Stomach smooth muscle (tissue), 2 donors: Measurements from ENCODE around the gene POLA1.
A peak's percentile ranks its signal among the peaks of the same experiment; 100 is the strongest.

ENCODE experiments used
- H3K27ac ChIP-seq: one replicate; pipeline ENCODE4 v1.7.0; 2013; ENCODE audit warnings: mild to moderate bottlenecking, low read length, inconsistent platforms
- H3K27me3 ChIP-seq, 2 donors: one replicate each; pipeline ENCODE4 v1.7.0; 2013; ENCODE audit warnings: low read length in 2 of 2; ENCODE audit not compliant: insufficient read depth in 2 of 2, control insufficient read depth in 1 of 2
- H3K36me3 ChIP-seq, 2 donors: one replicate each; pipeline ENCODE4 v1.7.0; 2013; ENCODE audit warnings: low read length in 2 of 2; ENCODE audit not compliant: control insufficient read depth in 2 of 2, insufficient read depth in 2 of 2
- H3K4me1 ChIP-seq: one replicate; pipeline ENCODE4 v1.7.0; 2013; ENCODE audit warnings: low read length; ENCODE audit not compliant: control insufficient read depth, insufficient read depth
- H3K4me3 ChIP-seq, 2 donors: one replicate each; pipeline ENCODE4 v1.7.0; 2013; ENCODE audit warnings: low read length in 2 of 2
- H3K9ac ChIP-seq, 2 donors: one replicate each; pipeline ENCODE4 v1.7.0; 2013; ENCODE audit warnings: low read length in 2 of 2, mild to moderate bottlenecking in 1 of 2
- H3K9me3 ChIP-seq, 2 donors: one replicate each; pipeline ENCODE4 v1.7.0; 2013; ENCODE audit warnings: low read length in 2 of 2; ENCODE audit not compliant: control insufficient read depth in 2 of 2
- donor health status: healthy.
- donor health status: Pancreatic carcinoma.

POLA1 gene

GRCh38 chrX:25007059-25008053 lies 313.6 kb downstream of the POLA1 start:
- Histone ChIP-seq H3K9ac (no peak overlapping the region), H3K4me3 (no peak overlapping the region), H3K36me3 (no peaks in the 10 kb centered on the region), H3K4me1 (peaks cover 14% of the 10 kb centered on the region), H3K27me3 (peaks cover 66 to 76% of the 10 kb centered on the region in 2 donors), H3K9me3 (no peaks in the 10 kb centered on the region), H3K27ac (no peak overlapping the region)

GRCh38 chrX:25009407-25009806 lies 315.7 kb downstream of the POLA1 start:
- Histone ChIP-seq H3K27me3 (peaks cover 61 to 69% of the 10 kb centered on the region in 2 donors), H3K9me3 (no peaks in the 10 kb centered on the region), H3K4me3 (no peak overlapping the region), H3K9ac (no peak overlapping the region), H3K4me1 (peaks cover 23% of the 10 kb centered on the region), H3K36me3 (no peaks in the 10 kb centered on the region), H3K27ac (no peak overlapping the region)

DNA sequence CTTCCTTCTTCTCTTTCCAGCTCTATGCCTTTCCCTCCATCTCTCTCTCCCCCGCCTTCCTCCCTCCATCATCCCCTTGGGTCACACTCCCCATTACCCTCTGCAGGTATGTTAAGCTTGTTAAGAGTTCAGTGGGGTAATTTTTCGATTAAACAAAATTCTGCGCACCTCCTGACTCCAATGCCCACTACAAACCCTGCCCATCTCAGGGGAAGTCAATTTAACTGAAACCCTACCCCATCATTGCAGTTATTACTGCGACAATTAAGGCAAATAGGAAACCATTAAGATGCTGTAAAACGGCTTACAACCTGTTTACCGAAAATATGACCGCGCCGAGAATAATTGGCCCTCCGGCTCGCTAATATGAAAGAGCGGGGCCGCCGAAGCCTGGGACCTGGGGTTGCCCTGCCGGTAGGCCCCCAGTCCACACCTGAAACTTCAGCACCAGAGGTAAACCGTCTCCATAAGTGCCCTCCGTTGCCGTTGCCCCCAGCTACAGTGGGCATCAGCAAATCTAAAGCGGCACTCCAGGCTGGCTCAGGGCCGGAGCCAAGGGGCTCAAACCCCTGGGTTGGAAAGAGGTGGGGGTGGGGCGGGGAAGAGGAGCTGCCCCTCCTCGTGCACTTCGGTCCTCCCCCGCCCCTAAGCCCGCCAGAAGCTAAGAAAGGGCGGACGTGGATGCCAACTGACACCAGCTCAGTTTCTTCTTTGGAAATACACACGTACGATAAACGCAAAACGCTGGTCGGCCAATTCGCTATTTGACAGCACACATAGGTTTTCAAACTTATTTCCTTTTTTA lies 317.3 kb downstream of the POLA1 start:
- H3K27me3 ChIP-seq = peaks cover 67 to 77% of the 10 kb centered on the region in 2 donors

GRCh38 chrX:25011589-25012432 lies 318.1 kb downstream of the POLA1 start:
- Histone ChIP-seq H3K9me3 (no peaks in the 10 kb centered on the region), H3K4me1 (peaks cover 13% of the 10 kb centered on the region), H3K36me3 (no peaks in the 10 kb centered on the region), H3K9ac (no peak overlapping the region), H3K27ac (no peak overlapping the region), H3K4me3 (no peak overlapping the region), H3K27me3 (peaks cover 67 to 78% of the 10 kb centered on the region in 2 donors)

More for the DNA sequence above, 317.3 kb downstream of the POLA1 start:
- Histone ChIP-seq H3K27ac (no peak overlapping the region), H3K4me3 (no peak overlapping the region), H3K4me1 (peaks cover 13% of the 10 kb centered on the region), H3K36me3 (no peaks in the 10 kb centered on the region), H3K9ac (no peak overlapping the region), H3K9me3 (no peaks in the 10 kb centered on the region)

- Histone ChIP-seq H3K4me3 (no peak overlapping the region), H3K4me1 (peaks cover 13% of the 10 kb centered on the region), H3K27ac (no peak overlapping the region), H3K36me3 (no peaks in the 10 kb centered on the region), H3K9me3 (no peaks in the 10 kb centered on the region), H3K27me3 (peaks cover 71 to 79% of the 10 kb centered on the region in 2 donors), H3K9ac (no peak overlapping the region)
Observed at GRCh38 chrX:25012433-25012735, 318.7 kb downstream of the POLA1 start.

GRCh38 chrX:25012793-25013631 lies 319.3 kb downstream of the POLA1 start:
- H3K27ac ChIP-seq = no peak overlapping the region
- H3K36me3 ChIP-seq = no peaks in the 10 kb centered on the region
- H3K4me3 ChIP-seq = peak overlapping the region in 1 of 2 donors; percentile 57
- H3K4me1 ChIP-seq = peaks cover 13% of the 10 kb centered on the region
- H3K9ac ChIP-seq = no peak overlapping the region
- peaks cover 71 to 77% of the 10 kb centered on the region in 2 donors for H3K27me3 ChIP-seq
- no peaks in the 10 kb centered on the region for H3K9me3 ChIP-seq

DNA sequence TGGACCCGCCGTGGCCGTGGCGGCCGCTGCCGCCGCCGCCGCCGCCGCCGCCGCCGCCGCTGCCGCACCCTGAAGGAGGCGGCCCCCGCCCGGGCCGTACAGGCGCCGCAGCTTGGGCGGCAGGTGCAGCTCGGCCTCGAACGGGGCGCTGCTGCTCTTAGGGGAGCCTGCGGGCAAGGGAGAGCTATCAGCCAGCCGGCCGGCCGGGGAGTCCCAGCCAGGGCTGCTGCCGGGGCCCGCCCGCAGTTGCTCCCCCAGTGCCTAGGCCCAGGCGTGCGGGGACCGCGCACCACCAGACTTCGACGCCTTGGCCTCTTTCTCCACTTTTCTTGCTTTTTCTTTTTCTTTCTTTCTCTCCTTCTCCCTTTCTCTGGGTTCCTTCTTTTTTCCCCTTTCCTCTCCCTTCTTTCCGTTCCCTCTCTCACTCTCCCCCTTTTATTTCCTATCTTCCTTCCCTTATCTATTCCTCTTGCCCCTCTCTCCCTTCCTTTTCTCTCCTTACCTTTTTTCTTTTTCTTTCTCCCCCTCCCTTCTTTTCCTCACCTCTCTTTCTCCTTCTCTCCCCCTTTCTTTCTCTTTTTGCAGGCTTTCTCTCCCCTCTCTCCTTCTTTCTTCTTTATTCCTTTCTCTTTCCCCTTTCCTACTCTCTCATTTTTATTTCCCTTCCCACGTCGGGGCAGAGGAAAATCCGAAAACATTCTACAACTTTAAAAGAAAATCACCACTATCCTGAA lies 320.1 kb downstream of the POLA1 start:
- no peak overlapping the region for H3K9ac ChIP-seq
- no peaks in the 10 kb centered on the region for H3K36me3 ChIP-seq
- no peaks in the 10 kb centered on the region for H3K9me3 ChIP-seq
- H3K27ac ChIP-seq = no peak overlapping the region
- no peak overlapping the region for H3K4me3 ChIP-seq
- peaks cover 13% of the 10 kb centered on the region for H3K4me1 ChIP-seq
- peaks cover 70 to 74% of the 10 kb centered on the region in 2 donors for H3K27me3 ChIP-seq

- no peaks in the 10 kb centered on the region for H3K9me3 ChIP-seq
- no peaks in the 10 kb centered on the region for H3K36me3 ChIP-seq
- H3K27me3 ChIP-seq = peaks cover 65 to 73% of the 10 kb centered on the region in 2 donors
- H3K27ac ChIP-seq = no peak overlapping the region
- H3K4me3 ChIP-seq = no peak overlapping the region
- peaks cover 13% of the 10 kb centered on the region for H3K4me1 ChIP-seq
- H3K9ac ChIP-seq = no peak overlapping the region
Observed at GRCh38 chrX:25014366-25014838, 320.7 kb downstream of the POLA1 start.
